Esophagus muscularis mucosa (tissue), 4 donors: ENCODE results near the gene UNC45B. TPM values are rescaled to one million over a fixed set of nuclear protein-coding genes. Genes with fewer than 3 reads are reported as not detected.

ENCODE experiments used
- DNase-seq: peaks from one replicate; pipeline ENCODE4 v3.0.0-alpha.2; 2017; ENCODE audit errors: extremely low spot score
- H3K27ac ChIP-seq, 4 donors: fragments of 200-600 bp; sonication (generic); replicated peaks in 1 of 4; 1 replicate in 3 of 4; 2 replicates in 1 of 4; pipeline ENCODE4 v1.5.1; 2016 to 2019; ENCODE audit warnings: mild to moderate bottlenecking in 1 of 4
- H3K27me3 ChIP-seq, 4 donors: fragments of 200-600 bp; sonication (generic); one replicate each; pipeline versions ENCODE4 v1.5.1 to v1.6.0; 2016 to 2019
- H3K36me3 ChIP-seq, 4 donors: fragments of 200-600 bp; sonication (generic); one replicate each; pipeline ENCODE4 v1.5.1; 2016 to 2019
- H3K4me1 ChIP-seq, 4 donors: fragments of 200-600 bp; sonication (generic); one replicate each; pipeline ENCODE4 v1.5.1; 2016 to 2019
- H3K4me3 ChIP-seq, 4 donors: fragments of 200-600 bp; sonication (generic); 1 replicate in 2 of 4; 2 replicates in 2 of 4; pipeline ENCODE4 v1.5.1; 2016 to 2019; ENCODE audit warnings: mild to moderate bottlenecking in 4 of 4, moderate library complexity in 1 of 4
- H3K9me3 ChIP-seq, 4 donors: fragments of 200-600 bp; sonication (generic); 1 replicate in 3 of 4; 2 replicates in 1 of 4; pipeline ENCODE4 v1.5.1; 2016 to 2019
- CTCF ChIP-seq, 3 experiments: fragments of 200-600 bp in 2 of 3; fragments of 450-650 bp in 1 of 3; sonication (generic) in 2 of 3; IDR thresholded peaks; one replicate each; pipeline ENCODE4 v1.5.1; 2017 to 2019; ENCODE audit warnings: antibody characterized with exemption in 3 of 3, mild to moderate bottlenecking in 2 of 3, moderate library complexity in 1 of 3
- EP300 ChIP-seq: sonication (generic); formaldehyde crosslinking; IDR thresholded peaks from one replicate; pipeline ENCODE4 v1.6.1; 2017; ENCODE audit warnings: antibody characterized with exemption
- POLR2A ChIP-seq: fragments of 450-650 bp; IDR thresholded peaks from one replicate; pipeline ENCODE4 v1.6.1; 2017; ENCODE audit warnings: antibody characterized with exemption, moderate library complexity, mild to moderate bottlenecking, low read depth
- POLR2AphosphoS5 ChIP-seq, 2 donors: sonication (generic); formaldehyde crosslinking; IDR thresholded peaks; one replicate each; pipeline ENCODE4 v1.6.1; 2017; ENCODE audit warnings: antibody characterized with exemption in 2 of 2
- WGBS: methylation state at CpG from one replicate; pipeline ENCODE4 v1.1.5; 2018; 5-methylcytosine and 5-hydroxymethylcytosine counted together
- intact Hi-C: fragments of 100-400 bp; cut with DNase I; formaldehyde crosslinking; loops from one replicate; pipeline ENCODE4 v1.15.1; 2023
- total RNA-seq, 4 donors: library from RNA; depleted of rRNA; stranded (reverse); fragments of >200 nt; gene quantifications; one replicate each; pipeline versions ENCODE4 v1.1.0 to v1.2.1, GENCODE V29; 2016

Gene UNC45B
- total RNA-seq, 4 donors from 2014 or later = under 0.01 to 0.23 (median 0.06) TPM; not detected in 1

GRCh38 chr17:35235917-35236316 is 88.3 kb downstream of the UNC45B start:
- Histone ChIP-seq H3K4me1 (no peaks in the 10 kb centered on the region), H3K27me3 (peaks cover 0 to 7% (median 0%) of the 10 kb centered on the region in 4 donors), H3K4me3 (no peak overlapping the region), H3K36me3 (no peaks in the 10 kb centered on the region), H3K9me3 (no peaks in the 10 kb centered on the region), H3K27ac (no peak overlapping the region)
- intact Hi-C loops = no loop called here
- no peak for TF ChIP-seq POLR2AphosphoS5 (IDR thresholded peaks at IDR 0.05)
- no peak for TF ChIP-seq CTCF (IDR thresholded peaks at IDR 0.05)
- no peak for TF ChIP-seq POLR2A
- no peak for TF ChIP-seq EP300
- DNase-seq = no peak
- 57% methylated on average over 1 of the region's 2 CpGs for WGBS

- H3K4me3 ChIP-seq = no peak overlapping the region
- no peak overlapping the region for H3K27ac ChIP-seq
- H3K36me3 ChIP-seq = no peaks in the 10 kb centered on the region
- no peak for DNase-seq
- intact Hi-C loops = no loop called here
- TF ChIP-seq EP300 (no peak), POLR2A (no peak), CTCF (IDR thresholded peaks at IDR 0.05) (no peak), POLR2AphosphoS5 (IDR thresholded peaks at IDR 0.05) (no peak)
- 66% methylated on average over 5 of the region's 5 CpGs for WGBS
- peaks cover 0 to 7% (median 0%) of the 10 kb centered on the region in 4 donors for H3K27me3 ChIP-seq
- peaks cover 6% of the 10 kb centered on the region in 4 donors for H3K4me1 ChIP-seq
- no peaks in the 10 kb centered on the region for H3K9me3 ChIP-seq
These were observed 89.2 kb downstream of the UNC45B start for GRCh38 chr17:35236821-35237220.

DNA sequence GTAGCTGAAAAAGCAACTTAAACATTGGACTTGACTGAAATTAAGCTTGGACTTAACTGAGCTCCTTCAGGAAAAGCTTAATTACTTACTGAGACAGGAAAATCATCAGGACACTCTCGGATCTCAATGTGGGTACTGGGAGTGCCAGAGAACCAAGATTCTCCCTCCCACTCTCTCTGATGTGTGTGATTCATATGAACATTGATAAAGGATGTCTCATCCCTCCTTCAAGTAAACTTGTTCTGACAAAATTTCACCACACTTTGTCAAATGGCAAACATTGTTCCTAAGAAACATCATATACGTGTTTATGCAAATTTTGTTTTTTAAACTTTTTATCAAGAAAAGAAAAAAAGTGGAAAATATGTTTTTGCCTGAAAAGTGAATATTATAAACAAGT is 91.2 kb downstream of the UNC45B start:
- intact Hi-C loops = no loop called here
- 76% methylated on average over 2 of the region's 2 CpGs for WGBS
- TF ChIP-seq POLR2A = no peak
- no peak for TF ChIP-seq CTCF (IDR thresholded peaks at IDR 0.05)
- no peak for TF ChIP-seq EP300
- Histone ChIP-seq H3K36me3 (no peaks in the 10 kb centered on the region), H3K4me3 (no peak overlapping the region), H3K9me3 (no peaks in the 10 kb centered on the region), H3K27me3 (peaks cover 0 to under 1% (median 0%) of the 10 kb centered on the region in 4 donors), H3K27ac (no peak overlapping the region), H3K4me1 (peaks cover 8 to 17% (median 16%) of the 10 kb centered on the region in 4 donors)
- DNase-seq = no peak

Other genes with a start within 250 kb of the UNC45B start
- 1 to 10 TPM; 2.6 to 5.8 (median 4.5) TPM for gene CCT6B, start 186.4 kb upstream of the UNC45B start, total RNA-seq
- gene ZNF830, start 186.3 kb upstream of the UNC45B start, total RNA-seq = 10 to 100 TPM; 10.8 to 16.6 (median 12.6) TPM
- gene LIG3, start 167.3 kb upstream of the UNC45B start, total RNA-seq = 10 to 100 TPM; 24.7 to 50.7 (median 32.1) TPM
- 10 to 100 TPM; 19.5 to 40.9 (median 33.3) TPM for gene RFFL, start 84.1 kb upstream of the UNC45B start, total RNA-seq
- gene RAD51D, start 28.0 kb upstream of the UNC45B start, total RNA-seq = 10 to 100 TPM in 2 of 4 donors, 1 to 10 TPM in 2; 8.9 to 12.8 (median 10.7) TPM
- not detected for gene FNDC8, start 26.2 kb upstream of the UNC45B start, total RNA-seq
- 10 to 100 TPM in 3 of 4 donors, 1 to 10 TPM in 1; 9.6 to 16.1 (median 13.8) TPM for gene NLE1, start 5.5 kb upstream of the UNC45B start, total RNA-seq
- gene SLC35G3, start 46.6 kb downstream of the UNC45B start, total RNA-seq = not detected
- 10 to 100 TPM; 17.9 to 33.4 (median 26.9) TPM for gene SLFN5, start 95.3 kb downstream of the UNC45B start, total RNA-seq
- gene SLFN11, start 225.8 kb downstream of the UNC45B start, total RNA-seq = 10 to 100 TPM; 16.2 to 30.5 (median 22.7) TPM